Endothelial cell (in vitro differentiated cells): Measurements from ENCODE around the gene VAMP1. TPM values are rescaled to one million over a fixed set of nuclear protein-coding genes. Genes with fewer than 3 reads are reported as not detected.

Experiments
- DNase-seq: peaks from one replicate; pipeline ENCODE4 v3.0.0; 2021; ENCODE audit warnings: low spot score
- H3K27ac Mint-ChIP-seq: one replicate; pipeline ENCODE4 v1.8.0; 2021; ENCODE audit warnings: mixed read lengths, inconsistent platforms; ENCODE audit not compliant: unreplicated experiment
- H3K27me3 Mint-ChIP-seq: one replicate; pipeline ENCODE4 v1.8.0; 2021; ENCODE audit warnings: mild to moderate bottlenecking, moderate library complexity, mixed read lengths, inconsistent platforms; ENCODE audit not compliant: unreplicated experiment
- H3K36me3 Mint-ChIP-seq: one replicate; pipeline ENCODE4 v1.8.0; 2021; ENCODE audit warnings: mild to moderate bottlenecking, low read depth, mixed read lengths, inconsistent platforms; ENCODE audit not compliant: unreplicated experiment
- H3K4me1 Mint-ChIP-seq: one replicate; pipeline ENCODE4 v1.8.0; 2021; ENCODE audit warnings: mild to moderate bottlenecking, mixed read lengths, inconsistent platforms; ENCODE audit not compliant: unreplicated experiment
- H3K4me3 Mint-ChIP-seq: one replicate; pipeline ENCODE4 v1.8.0; 2021; ENCODE audit warnings: mild to moderate bottlenecking, mixed read lengths, inconsistent platforms; ENCODE audit not compliant: unreplicated experiment
- H3K9me3 Mint-ChIP-seq: one replicate; pipeline ENCODE4 v1.8.0; 2021; ENCODE audit warnings: mixed read lengths, inconsistent platforms; ENCODE audit not compliant: unreplicated experiment
- total RNA-seq: library from RNA; stranded (reverse); fragmentation: NEBNext Ultra II Directional; extraction: Animal tissue kit (Norgen Biotek cat#: 25700); gene quantifications from one replicate; pipeline ENCODE4 v1.2.1, GENCODE V29; 2021; ENCODE audit not compliant: unreplicated experiment
- TF ChIP-seq, protein P1 (sequence below): fragments of 200-600 bp; sonication (generic); IDR thresholded peaks from one replicate; pipeline ENCODE4 v1.5.0; 2021; ENCODE audit warnings: antibody characterized with exemption; ENCODE audit not compliant: unreplicated experiment

Gene VAMP1
- total RNA-seq, 1 donor from 2014 or later = 5.5 TPM

DNA sequence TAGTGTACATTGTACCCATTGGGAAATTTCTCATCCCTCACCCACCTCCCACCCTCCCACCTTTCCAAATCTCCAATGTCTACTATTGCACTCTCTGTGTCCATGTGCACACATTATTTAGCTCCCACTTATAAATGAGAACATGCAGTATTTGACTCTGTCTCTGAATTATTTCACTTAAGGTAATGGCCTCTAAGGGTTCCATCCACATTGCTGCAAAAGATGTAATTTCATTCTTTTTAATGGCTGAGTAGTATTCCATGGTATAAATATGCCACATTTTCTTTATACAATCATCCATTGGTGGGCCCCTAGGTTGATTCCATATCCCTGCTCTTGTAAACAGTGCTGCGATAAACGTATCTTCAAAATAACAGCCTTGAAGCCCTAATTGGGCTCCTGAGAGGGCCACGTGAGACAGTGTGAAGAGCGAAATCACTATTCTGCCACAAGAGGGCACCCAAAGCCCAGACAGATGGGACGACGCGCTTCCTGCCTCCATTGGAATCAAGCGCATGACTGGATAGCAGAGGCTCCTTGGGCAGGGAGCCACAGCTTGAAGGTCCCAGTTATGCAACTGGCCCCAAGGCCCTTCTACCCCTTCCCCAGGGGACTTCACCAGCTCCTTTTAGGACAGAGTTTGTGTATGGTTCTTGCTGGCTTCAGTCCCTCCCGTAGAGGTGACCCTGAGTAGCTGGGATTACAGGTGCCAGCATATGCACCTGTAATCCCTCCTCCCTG, 47.0 kb downstream of the VAMP1 start:
- peaks cover 7% of the 10 kb centered on the region for H3K4me1 Mint-ChIP-seq
- no peaks in the 10 kb centered on the region for H3K27me3 Mint-ChIP-seq
- H3K27ac Mint-ChIP-seq = no peak overlapping the region
- no peak overlapping the region for H3K4me3 Mint-ChIP-seq
- peak; percentile 73 for DNase-seq
- H3K36me3 Mint-ChIP-seq = no peaks in the 10 kb centered on the region
- no peaks in the 10 kb centered on the region for H3K9me3 Mint-ChIP-seq
- TF ChIP-seq, protein P1, sequence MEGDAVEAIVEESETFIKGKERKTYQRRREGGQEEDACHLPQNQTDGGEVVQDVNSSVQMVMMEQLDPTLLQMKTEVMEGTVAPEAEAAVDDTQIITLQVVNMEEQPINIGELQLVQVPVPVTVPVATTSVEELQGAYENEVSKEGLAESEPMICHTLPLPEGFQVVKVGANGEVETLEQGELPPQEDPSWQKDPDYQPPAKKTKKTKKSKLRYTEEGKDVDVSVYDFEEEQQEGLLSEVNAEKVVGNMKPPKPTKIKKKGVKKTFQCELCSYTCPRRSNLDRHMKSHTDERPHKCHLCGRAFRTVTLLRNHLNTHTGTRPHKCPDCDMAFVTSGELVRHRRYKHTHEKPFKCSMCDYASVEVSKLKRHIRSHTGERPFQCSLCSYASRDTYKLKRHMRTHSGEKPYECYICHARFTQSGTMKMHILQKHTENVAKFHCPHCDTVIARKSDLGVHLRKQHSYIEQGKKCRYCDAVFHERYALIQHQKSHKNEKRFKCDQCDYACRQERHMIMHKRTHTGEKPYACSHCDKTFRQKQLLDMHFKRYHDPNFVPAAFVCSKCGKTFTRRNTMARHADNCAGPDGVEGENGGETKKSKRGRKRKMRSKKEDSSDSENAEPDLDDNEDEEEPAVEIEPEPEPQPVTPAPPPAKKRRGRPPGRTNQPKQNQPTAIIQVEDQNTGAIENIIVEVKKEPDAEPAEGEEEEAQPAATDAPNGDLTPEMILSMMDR = peak; percentile 66

DNA sequence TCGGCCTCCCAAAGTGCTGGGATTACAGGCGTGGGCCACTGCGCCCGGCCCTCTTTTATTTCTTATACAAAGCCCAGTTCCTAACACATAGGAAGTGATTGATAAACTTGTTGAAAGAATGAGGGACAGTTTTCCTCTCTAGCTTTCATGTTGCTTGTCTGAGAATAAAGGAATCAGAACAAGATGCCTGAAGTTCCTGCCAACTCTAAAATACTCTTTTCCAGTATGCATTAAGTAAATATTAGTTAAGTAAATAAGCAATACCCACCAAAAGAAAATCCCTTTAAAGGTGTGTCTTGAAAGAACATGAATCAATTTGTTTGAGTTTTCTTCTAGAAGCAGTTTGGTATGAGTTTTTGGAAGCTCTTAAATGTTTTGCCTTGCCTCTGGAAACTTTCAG, 50.1 kb downstream of the VAMP1 start:
- TF ChIP-seq, protein P1 = no peak
- H3K27ac Mint-ChIP-seq = no peak overlapping the region

DNA sequence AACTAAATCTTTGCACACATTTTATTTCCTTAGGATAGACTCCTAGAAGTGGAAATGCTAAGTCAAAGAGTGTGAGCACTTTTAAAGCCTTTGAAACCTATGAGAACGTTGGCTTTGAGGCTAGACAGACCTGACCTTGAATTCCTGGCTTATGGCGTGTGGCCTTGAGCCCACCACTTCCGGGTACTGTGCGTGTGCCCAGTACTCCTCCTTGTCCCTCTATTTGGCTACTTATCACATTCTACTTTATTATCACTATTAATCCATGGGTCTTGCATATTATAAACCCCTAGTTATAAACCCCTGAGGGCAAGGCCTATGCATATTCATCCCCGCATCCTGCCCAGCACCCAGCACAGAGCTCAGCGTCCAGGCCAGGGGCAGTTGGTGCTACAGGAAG, 51.7 kb downstream of the VAMP1 start:
- no peaks in the 10 kb centered on the region for H3K9me3 Mint-ChIP-seq
- DNase-seq = no peak
- H3K4me3 Mint-ChIP-seq = no peak overlapping the region
- H3K27ac Mint-ChIP-seq = no peak overlapping the region
- H3K36me3 Mint-ChIP-seq = no peaks in the 10 kb centered on the region
- TF ChIP-seq, protein P1 = no peak
- H3K27me3 Mint-ChIP-seq = no peaks in the 10 kb centered on the region
- peaks cover 7% of the 10 kb centered on the region for H3K4me1 Mint-ChIP-seq

More for the DNA sequence above, 50.1 kb downstream of the VAMP1 start:
- no peaks in the 10 kb centered on the region for H3K36me3 Mint-ChIP-seq
- no peak overlapping the region for H3K4me3 Mint-ChIP-seq
- no peaks in the 10 kb centered on the region for H3K27me3 Mint-ChIP-seq
- peaks cover 7% of the 10 kb centered on the region for H3K4me1 Mint-ChIP-seq
- H3K9me3 Mint-ChIP-seq = no peaks in the 10 kb centered on the region
- no peak for DNase-seq

DNA sequence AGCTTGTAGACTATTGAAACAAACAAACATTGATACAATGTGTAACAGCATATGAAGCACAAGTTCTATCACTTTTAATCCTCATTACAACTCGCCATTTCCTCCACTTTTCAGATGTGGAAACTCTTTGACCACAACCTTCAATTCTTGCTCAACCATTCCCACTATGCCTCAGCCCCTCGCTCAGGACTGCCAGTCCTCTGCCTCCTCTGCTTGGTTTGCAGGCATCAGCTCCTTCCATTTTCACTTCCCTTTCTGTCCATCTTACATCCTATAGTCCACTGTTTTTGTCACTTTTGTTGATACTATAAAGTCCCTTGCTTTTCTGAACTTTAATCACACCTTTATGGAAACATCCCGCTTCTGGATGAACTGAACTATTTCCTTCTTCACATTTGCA, 53.9 kb downstream of the VAMP1 start:
- peaks cover 7% of the 10 kb centered on the region for H3K4me1 Mint-ChIP-seq
- no peaks in the 10 kb centered on the region for H3K9me3 Mint-ChIP-seq
- H3K36me3 Mint-ChIP-seq = no peaks in the 10 kb centered on the region
- H3K27me3 Mint-ChIP-seq = no peaks in the 10 kb centered on the region
- H3K4me3 Mint-ChIP-seq = no peak overlapping the region
- no peak for DNase-seq
- TF ChIP-seq, protein P1 = no peak
- H3K27ac Mint-ChIP-seq = no peak overlapping the region

Other genes with a start within 250 kb of the VAMP1 start
- 1.9 TPM for gene PLEKHG6, start 160.0 kb downstream of the VAMP1 start, total RNA-seq
- gene TNFRSF1A, start 128.6 kb downstream of the VAMP1 start, total RNA-seq = 125 TPM
- gene SCNN1A, start 95.1 kb downstream of the VAMP1 start, total RNA-seq = 2.2 TPM
- 40.3 TPM for gene LTBR, start 86.5 kb downstream of the VAMP1 start, total RNA-seq
- not detected for gene CD27, start 25.7 kb downstream of the VAMP1 start, total RNA-seq
- 2.8 TPM for gene TAPBPL, start 18.6 kb downstream of the VAMP1 start, total RNA-seq
- gene MRPL51, start 22.6 kb upstream of the VAMP1 start, total RNA-seq = 168 TPM
- gene NCAPD2, start 23.4 kb upstream of the VAMP1 start, total RNA-seq = 25.3 TPM
- gene GAPDH, start 63.8 kb upstream of the VAMP1 start, total RNA-seq = 2,393 TPM
- 82.2 TPM for gene IFFO1, start 85.4 kb upstream of the VAMP1 start, total RNA-seq
- 37.5 TPM for gene NOP2, start 97.6 kb upstream of the VAMP1 start, total RNA-seq
- 334 TPM for gene CHD4, start 136.7 kb upstream of the VAMP1 start, total RNA-seq
- 2.7 TPM for gene LPAR5, start 165.3 kb upstream of the VAMP1 start, total RNA-seq
- gene ACRBP, start 176.8 kb upstream of the VAMP1 start, total RNA-seq = 19.3 TPM
- 41.3 TPM for gene ING4, start 192.4 kb upstream of the VAMP1 start, total RNA-seq
- 85.2 TPM for gene ZNF384, start 218.7 kb upstream of the VAMP1 start, total RNA-seq
- gene PIANP, start 230.1 kb upstream of the VAMP1 start, total RNA-seq = 2.0 TPM